PC-3 (cell line): ENCODE results near the gene TCP11. TPM values are rescaled to one million over a fixed set of nuclear protein-coding genes. Genes with fewer than 3 reads are reported as not detected.

Experiments used
- ATAC-seq: fragments of 200-7000 bp; cut with Tn5 transposase; 2 replicates; pipeline ENCODE4 v1.9.1; 2020; ENCODE audit warnings: mild to moderate bottlenecking, moderate library complexity
- BruUV-seq: library from RNA; stranded (reverse); fragments of 400-500 nt; replicated peaks from 2 replicates; lab custom pipeline; 2021; lab: Mats Ljungman, UMichigan
- CTCF ChIA-PET: fragments of 300-600 bp; sonication (Branson Sonifier 250); formaldehyde crosslinking; loops from one replicate; lab custom pipeline; 2022; ENCODE audit warnings: antibody characterized with exemption; lab: Charles Lee
- POLR2A ChIA-PET: fragments of 300-600 bp; sonication (Branson Sonifier 250); formaldehyde crosslinking; loops from one replicate; lab custom pipeline; 2022; ENCODE audit warnings: antibody characterized with exemption; ENCODE audit not compliant: unreplicated experiment; lab: Charles Lee
- DNase-seq: peaks from one replicate; pipeline ENCODE4 v3.0.0-alpha.2; 2015
- H2AFZ ChIP-seq: fragments of 300-600 bp; sonication (generic); 2 replicates; pipeline ENCODE4 v1.6.0; 2016; ENCODE audit warnings: antibody characterized with exemption, low read length
- H3F3A ChIP-seq: fragments of 300-600 bp; sonication (generic); one replicate; pipeline ENCODE4 v1.6.0; 2017; ENCODE audit warnings: antibody characterized with exemption, low read length, control low read depth, mild to moderate bottlenecking; ENCODE audit not compliant: unreplicated experiment
- H3K27ac ChIP-seq: fragments of 300-600 bp; sonication (generic); 2 replicates; pipeline ENCODE4 v1.5.1; 2016; ENCODE audit warnings: mild to moderate bottlenecking, low read length
- H3K27me3 ChIP-seq: fragments of 300-600 bp; sonication (generic); 2 replicates; pipeline ENCODE4 v1.6.1; 2016; ENCODE audit warnings: low read length, mixed read lengths
- H3K36me3 ChIP-seq: fragments of 300-600 bp; sonication (generic); 2 replicates; pipeline ENCODE4 v1.6.1; 2016; ENCODE audit warnings: low read depth, mixed run types, low read length, mixed read lengths
- H3K4me1 ChIP-seq: fragments of 300-600 bp; sonication (generic); 2 replicates; pipeline ENCODE4 v1.5.1; 2016; ENCODE audit warnings: low read length; ENCODE audit not compliant: insufficient read depth
- H3K4me2 ChIP-seq: fragments of 300-600 bp; sonication (generic); 2 replicates; pipeline ENCODE4 v1.6.0; 2016; ENCODE audit warnings: low read length
- H3K4me3 ChIP-seq: fragments of 300-600 bp; sonication (generic); 2 replicates; pipeline ENCODE4 v1.5.1; 2016; ENCODE audit warnings: mild to moderate bottlenecking, low read length, mixed read lengths
- H3K79me2 ChIP-seq: fragments of 300-600 bp; sonication (generic); 2 replicates; pipeline ENCODE4 v1.6.1; 2017; ENCODE audit warnings: low read length, mixed read lengths
- H3K9ac ChIP-seq: fragments of 300-600 bp; sonication (generic); 2 replicates; pipeline ENCODE4 v1.6.0; 2016; ENCODE audit warnings: mild to moderate bottlenecking, low read length
- H3K9me2 ChIP-seq: fragments of 300-600 bp; sonication (generic); replicated peaks from 2 replicates; pipeline ENCODE4 v1.6.1; 2016; ENCODE audit warnings: mixed run types, low read length, mixed read lengths
- H3K9me3 ChIP-seq: fragments of 300-600 bp; sonication (generic); 2 replicates; pipeline ENCODE4 v1.6.1; 2016; ENCODE audit warnings: low read length, mixed read lengths
- H4K20me1 ChIP-seq: fragments of 300-600 bp; sonication (generic); 2 replicates; pipeline ENCODE4 v1.6.1; 2016; ENCODE audit warnings: low read length, mixed read lengths
- CTCF ChIP-seq: fragments of 300-600 bp; sonication (generic); conservative IDR thresholded peaks from 2 replicates; pipeline ENCODE4 v1.5.1; 2017; ENCODE audit warnings: antibody characterized with exemption, low read depth, mild to moderate bottlenecking, low read length
- EZH2 ChIP-seq: fragments of 300-600 bp; sonication (generic); IDR thresholded peaks from one replicate; pipeline ENCODE4 v1.6.1; 2017; ENCODE audit warnings: antibody characterized with exemption, mild to moderate bottlenecking, low read length; ENCODE audit not compliant: unreplicated experiment
- EZH2phosphoT487 ChIP-seq: fragments of 300-600 bp; sonication (generic); IDR thresholded peaks from 2 replicates; pipeline ENCODE4 v1.6.1; 2018; ENCODE audit warnings: mild to moderate bottlenecking, antibody characterized with exemption, low read length, borderline replicate concordance
- intact Hi-C: fragments of 100-400 bp; cut with micrococcal nuclease; formaldehyde crosslinking; loops from 2 replicates; pipeline ENCODE4 v1.9.0; 2023
- total RNA-seq: library from RNA; depleted of rRNA; stranded (reverse); fragments of >200 nt; gene quantifications from 2 replicates; pipeline ENCODE4 v1.2.3, GENCODE V29; 2014

TCP11 gene
- total RNA-seq, 1 experiment from 2014 or later: 1.3 TPM

GRCh38 chr6:35177596-35177995 is 36.5 kb upstream of the TCP11 start:
- Histone ChIP-seq H3K27me3 (no peaks in the 10 kb centered on the region), H2AFZ (peak overlapping the region; percentile 42), H3K9me2 (no peaks in the 10 kb centered on the region), H3K27ac (peak overlapping the region; percentile 65), H3K79me2 (no peaks in the 10 kb centered on the region), H4K20me1 (no peaks in the 10 kb centered on the region), H3K4me1 (peaks cover 53% of the 10 kb centered on the region), H3K36me3 (no peaks in the 10 kb centered on the region), H3F3A (no peaks in the 10 kb centered on the region), H3K4me2 (peak overlapping the region; percentile 8), H3K9ac (peak overlapping the region; percentile 13; the same call in 1 of the 2 replicates), H3K9me3 (no peaks in the 10 kb centered on the region), H3K4me3 (no peak overlapping the region)
- no TSS peak for BruUV-seq
- TF ChIP-seq EZH2: no peak
- no peak for TF ChIP-seq EZH2phosphoT487
- TF ChIP-seq CTCF: no peak
- ATAC-seq (peak; percentile 39), DNase-seq (peak; percentile 68)
- ChIA-PET POLR2A (no interaction called here), CTCF (no interaction called here)
- intact Hi-C loops: no loop called here

- Histone ChIP-seq H3K9me3 (no peaks in the 10 kb centered on the region), H3F3A (no peaks in the 10 kb centered on the region), H3K9ac (peak overlapping the region; percentile 13; the same call in 1 of the 2 replicates), H3K27ac (peak overlapping the region; percentile 65), H3K79me2 (no peaks in the 10 kb centered on the region), H3K4me1 (peaks cover 55% of the 10 kb centered on the region), H3K4me2 (peak overlapping the region; percentile 8), H3K36me3 (no peaks in the 10 kb centered on the region), H3K9me2 (no peaks in the 10 kb centered on the region), H3K4me3 (no peak overlapping the region), H2AFZ (peak overlapping the region; percentile 42), H3K27me3 (no peaks in the 10 kb centered on the region), H4K20me1 (no peaks in the 10 kb centered on the region)
- TF ChIP-seq EZH2phosphoT487 (no peak), EZH2 (no peak), CTCF (no peak)
- ChIA-PET CTCF (no interaction called here), POLR2A (no interaction called here)
- intact Hi-C loops: no loop called here
- BruUV-seq: no TSS peak
- ATAC-seq (no peak), DNase-seq (no peak)
Observed at GRCh38 chr6:35177157-35177556, 36.0 kb upstream of the TCP11 start.

GRCh38 chr6:35176301-35177024 is 35.3 kb upstream of the TCP11 start:
- no peaks in the 10 kb centered on the region for H3K9me2 ChIP-seq
- ATAC-seq (no peak), DNase-seq (no peak)
- no peaks in the 10 kb centered on the region for H3F3A ChIP-seq
- no peak for TF ChIP-seq EZH2phosphoT487
- no peak for TF ChIP-seq EZH2
- no peak for TF ChIP-seq CTCF
- H3K4me1 ChIP-seq: peaks cover 48% of the 10 kb centered on the region
- POLR2A ChIA-PET: no interaction called here
- H3K9me3 ChIP-seq: no peaks in the 10 kb centered on the region
- H3K79me2 ChIP-seq: no peaks in the 10 kb centered on the region
- no peak overlapping the region for H2AFZ ChIP-seq
- intact Hi-C loops: no loop called here
- H3K4me3 ChIP-seq: no peak overlapping the region
- CTCF ChIA-PET: no interaction called here
- H3K4me2 ChIP-seq: no peak overlapping the region
- H3K36me3 ChIP-seq: no peaks in the 10 kb centered on the region
- H3K9ac ChIP-seq: no peak overlapping the region
- no TSS peak for BruUV-seq
- no peaks in the 10 kb centered on the region for H3K27me3 ChIP-seq
- no peaks in the 10 kb centered on the region for H4K20me1 ChIP-seq
- 0 out of 2 replicates have a peak overlapping the region, but pooled peaks have one; percentile 65 for H3K27ac ChIP-seq
